Osteoblast (primary cell): ENCODE results near the gene PRR16. TPM values are rescaled to one million over a fixed set of nuclear protein-coding genes. Genes with fewer than 3 reads are reported as not detected.
A peak's percentile ranks its signal among the peaks of the same experiment; 100 is the strongest.

Experiments
- DNase-seq: peaks from one replicate; pipeline ENCODE4 v3.0.0; 2011; ENCODE audit warnings: low spot score, mixed read lengths; ENCODE audit not compliant: insufficient read length; ENCODE audit errors: missing footprints
- H2AFZ ChIP-seq: 2 replicates; pipeline ENCODE4 v1.6.0; 2011; ENCODE audit warnings: mild to moderate bottlenecking, low read length
- H3K27ac ChIP-seq: 2 replicates; pipeline ENCODE4 v1.5.1; 2011; ENCODE audit warnings: mild to moderate bottlenecking, low read depth, low read length, moderate library complexity
- H3K27me3 ChIP-seq: 2 replicates; pipeline ENCODE4 v1.6.0; 2012; ENCODE audit warnings: mild to moderate bottlenecking, control low read depth, inconsistent platforms, low read length, moderate library complexity; ENCODE audit not compliant: insufficient read depth
- H3K36me3 ChIP-seq: 2 replicates; pipeline ENCODE4 v1.5.1; 2011; ENCODE audit warnings: mild to moderate bottlenecking, low read length, control low read depth, moderate library complexity; ENCODE audit not compliant: insufficient read depth
- H3K4me1 ChIP-seq: 2 replicates; pipeline ENCODE4 v1.5.1; 2011; ENCODE audit warnings: mild to moderate bottlenecking, low read length, control low read depth, moderate library complexity; ENCODE audit not compliant: insufficient read depth
- H3K4me2 ChIP-seq: 2 replicates; pipeline ENCODE4 v1.6.0; 2011; ENCODE audit warnings: mild to moderate bottlenecking, low read length; ENCODE audit not compliant: insufficient read depth
- H3K4me3 ChIP-seq: fragments of 200-600 bp; sonication (generic); 3 replicates; pipeline ENCODE4 v1.5.1; 2012; ENCODE audit warnings: mild to moderate bottlenecking, low read length, inconsistent platforms; ENCODE audit not compliant: insufficient read depth
- H3K79me2 ChIP-seq: 2 replicates; pipeline ENCODE4 v1.6.0; 2012; ENCODE audit warnings: mild to moderate bottlenecking, low read length, control low read depth, inconsistent platforms; ENCODE audit not compliant: insufficient read depth
- H3K9me3 ChIP-seq: 2 replicates; pipeline ENCODE4 v1.5.1; 2011; ENCODE audit warnings: low read depth, low read length, control low read depth
- H4K20me1 ChIP-seq: 2 replicates; pipeline ENCODE4 v1.6.0; 2012; ENCODE audit warnings: mild to moderate bottlenecking, low read length, control low read depth; ENCODE audit not compliant: insufficient read depth
- total RNA-seq: library from RNA; depleted of rRNA; stranded (reverse); fragments of >200 nt; gene quantifications from 2 replicates; pipeline ENCODE4 v1.2.3, GENCODE V29; 2012
- TF ChIP-seq, protein P1 (sequence below): IDR thresholded peaks from 2 replicates; pipeline ENCODE4 v1.5.1; 2011; ENCODE audit warnings: mild to moderate bottlenecking, low read depth, low read length, moderate library complexity; ENCODE audit errors: extremely low read depth

PRR16 gene
- total RNA-seq, 1 donor, result 30.4 TPM

DNA sequence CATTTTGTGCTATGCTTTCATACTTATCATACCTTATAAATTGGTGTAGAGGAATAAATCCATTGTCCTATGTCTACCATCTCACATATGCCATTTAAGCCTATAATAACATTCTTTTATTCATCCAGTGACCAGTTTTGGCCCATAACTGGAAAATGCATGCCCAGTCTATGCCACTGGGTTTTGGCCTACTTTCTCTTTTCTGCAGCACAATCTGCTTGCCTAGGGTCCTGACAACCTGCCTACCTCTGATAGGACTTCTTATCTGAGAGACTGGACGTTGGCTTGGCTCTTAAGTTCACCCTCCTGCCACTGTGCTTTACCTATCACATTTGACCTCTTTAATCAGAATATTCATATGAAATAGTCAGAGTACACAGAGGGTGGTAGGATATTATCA is 103.0 kb downstream of the PRR16 start:
- H4K20me1 ChIP-seq, result no peaks in the 10 kb centered on the region
- no peak overlapping the region for H3K4me2 ChIP-seq
- no peak overlapping the region for H2AFZ ChIP-seq
- TF ChIP-seq, protein P1, sequence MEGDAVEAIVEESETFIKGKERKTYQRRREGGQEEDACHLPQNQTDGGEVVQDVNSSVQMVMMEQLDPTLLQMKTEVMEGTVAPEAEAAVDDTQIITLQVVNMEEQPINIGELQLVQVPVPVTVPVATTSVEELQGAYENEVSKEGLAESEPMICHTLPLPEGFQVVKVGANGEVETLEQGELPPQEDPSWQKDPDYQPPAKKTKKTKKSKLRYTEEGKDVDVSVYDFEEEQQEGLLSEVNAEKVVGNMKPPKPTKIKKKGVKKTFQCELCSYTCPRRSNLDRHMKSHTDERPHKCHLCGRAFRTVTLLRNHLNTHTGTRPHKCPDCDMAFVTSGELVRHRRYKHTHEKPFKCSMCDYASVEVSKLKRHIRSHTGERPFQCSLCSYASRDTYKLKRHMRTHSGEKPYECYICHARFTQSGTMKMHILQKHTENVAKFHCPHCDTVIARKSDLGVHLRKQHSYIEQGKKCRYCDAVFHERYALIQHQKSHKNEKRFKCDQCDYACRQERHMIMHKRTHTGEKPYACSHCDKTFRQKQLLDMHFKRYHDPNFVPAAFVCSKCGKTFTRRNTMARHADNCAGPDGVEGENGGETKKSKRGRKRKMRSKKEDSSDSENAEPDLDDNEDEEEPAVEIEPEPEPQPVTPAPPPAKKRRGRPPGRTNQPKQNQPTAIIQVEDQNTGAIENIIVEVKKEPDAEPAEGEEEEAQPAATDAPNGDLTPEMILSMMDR, result no peak
- H3K36me3 ChIP-seq, result no peaks in the 10 kb centered on the region
- no peak for DNase-seq
- peaks cover 16% of the 10 kb centered on the region for H3K4me1 ChIP-seq
- H3K79me2 ChIP-seq, result peaks cover 88% of the 10 kb centered on the region
- H3K9me3 ChIP-seq, result no peaks in the 10 kb centered on the region
- peak overlapping the region; percentile 11 for H3K27ac ChIP-seq
- H3K4me3 ChIP-seq, result no peak overlapping the region
- H3K27me3 ChIP-seq, result no peaks in the 10 kb centered on the region

DNA sequence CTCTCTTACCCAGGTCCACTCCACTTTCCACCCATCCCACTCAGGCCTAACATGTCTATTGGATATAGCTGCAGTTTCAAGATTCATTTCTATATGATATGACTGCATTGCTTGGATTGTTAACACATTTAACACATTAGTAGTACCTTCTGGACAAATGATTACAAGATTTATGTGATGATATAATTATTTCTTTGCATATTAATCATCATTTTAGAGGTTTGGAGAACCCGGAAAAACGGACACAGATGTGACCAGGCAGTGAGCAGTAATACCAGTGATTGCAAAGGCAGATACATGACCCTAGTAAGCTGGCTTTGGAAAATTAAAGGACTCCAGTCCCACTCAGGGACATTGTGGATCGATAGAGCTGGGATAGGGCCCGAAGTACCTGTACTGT is 103.8 kb downstream of the PRR16 start:
- H3K36me3 ChIP-seq, result no peaks in the 10 kb centered on the region
- no peak overlapping the region for H3K4me2 ChIP-seq
- H4K20me1 ChIP-seq, result no peaks in the 10 kb centered on the region
- H3K4me3 ChIP-seq, result no peak overlapping the region
- H3K27ac ChIP-seq, result peak overlapping the region; percentile 32
- no peak for DNase-seq
- TF ChIP-seq, protein P1, result no peak
- H3K79me2 ChIP-seq, result peaks cover 89% of the 10 kb centered on the region
- H3K9me3 ChIP-seq, result no peaks in the 10 kb centered on the region
- no peak overlapping the region for H2AFZ ChIP-seq
- H3K4me1 ChIP-seq, result peaks cover 16% of the 10 kb centered on the region
- H3K27me3 ChIP-seq, result no peaks in the 10 kb centered on the region

DNA sequence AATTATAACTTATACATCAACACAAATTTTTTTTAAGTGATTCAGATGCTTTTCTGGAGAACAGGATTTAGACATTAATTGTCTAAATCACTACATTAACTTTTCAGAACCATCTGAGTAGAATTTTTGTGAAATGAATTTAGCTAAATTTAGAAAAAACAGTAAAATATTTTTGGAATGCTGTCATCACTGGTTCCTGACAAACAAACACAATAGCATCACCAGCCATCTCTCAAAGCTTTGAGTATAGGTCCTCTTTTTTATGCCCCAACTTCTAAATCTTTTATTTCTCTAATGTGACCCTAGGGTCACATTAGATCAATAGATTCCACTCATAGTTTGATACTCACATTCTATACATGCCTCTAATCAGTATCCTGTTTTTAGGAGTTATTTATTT is 104.6 kb downstream of the PRR16 start:
- Histone ChIP-seq H3K4me3 (no peak overlapping the region), H3K9me3 (no peaks in the 10 kb centered on the region), H3K79me2 (peaks cover 85% of the 10 kb centered on the region), H3K4me1 (peaks cover 14% of the 10 kb centered on the region), H3K27me3 (no peaks in the 10 kb centered on the region), H4K20me1 (no peaks in the 10 kb centered on the region), H3K36me3 (no peaks in the 10 kb centered on the region), H3K4me2 (peak overlapping the region; percentile 9), H3K27ac (peak overlapping the region; percentile 32), H2AFZ (no peak overlapping the region)
- DNase-seq, result peak; percentile 6
- TF ChIP-seq, protein P1, result no peak

DNA sequence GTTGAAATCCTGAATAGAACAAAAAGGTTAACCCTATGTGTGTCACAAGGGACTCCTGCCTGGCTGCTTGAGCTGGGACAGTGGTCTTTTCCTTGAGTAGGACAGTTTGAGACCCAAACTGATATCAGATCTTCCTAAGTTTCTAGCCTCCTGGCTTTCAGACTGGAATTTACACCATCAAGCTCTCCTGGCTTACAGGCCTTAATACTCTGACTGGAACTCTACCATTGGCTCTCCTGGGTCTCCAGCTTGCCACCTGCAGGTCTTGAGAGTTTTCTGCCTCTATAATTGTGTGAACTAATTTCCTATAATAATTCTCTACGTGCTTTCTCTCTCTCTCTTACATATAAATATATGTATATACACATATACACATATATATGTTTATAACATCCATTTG is 112.5 kb downstream of the PRR16 start:
- DNase-seq, result no peak
- Histone ChIP-seq H3K4me1 (no peaks in the 10 kb centered on the region), H3K27me3 (no peaks in the 10 kb centered on the region), H4K20me1 (no peaks in the 10 kb centered on the region), H3K9me3 (no peaks in the 10 kb centered on the region), H3K4me3 (no peak overlapping the region), H3K79me2 (peaks cover 68% of the 10 kb centered on the region), H3K4me2 (no peak overlapping the region), H3K27ac (no peak overlapping the region), H2AFZ (no peak overlapping the region), H3K36me3 (no peaks in the 10 kb centered on the region)
- TF ChIP-seq, protein P1, result no peak
